ENCODE results near the gene KHDC1L. TPM values are rescaled to one million over a fixed set of nuclear protein-coding genes. Genes with fewer than 3 reads are reported as not detected.

The KHDC1L gene
- total RNA-seq, 1 donor from 2014 or later: 1.9 TPM

- H3K27ac ChIP-seq: no peak overlapping the region
- TF ChIP-seq CTCF (IDR thresholded peaks at IDR 0.05) (no peak), EZH2 (IDR thresholded peaks at IDR 0.05) (no peak), EZH2phosphoT487 (IDR thresholded peaks at IDR 0.05) (no peak)
- H3K27me3 ChIP-seq: no peaks in the 10 kb centered on the region
- H3K4me1 ChIP-seq: no peaks in the 10 kb centered on the region
- H4K20me1 ChIP-seq (ENCODE audit: low read depth): no peaks in the 10 kb centered on the region
- no peak overlapping the region for H3K9ac ChIP-seq
- Mint-ChIP-seq H3K4me3 (no peak overlapping the region), H3K36me3 (no peaks in the 10 kb centered on the region), H3K9me3 (no peaks in the 10 kb centered on the region), H3K27me3 (ENCODE audit: insufficient read depth, low read depth) (no peaks in the 10 kb centered on the region), H3K27ac (no peak overlapping the region), H3K4me1 (peaks cover 14% of the 10 kb centered on the region)
- H3K9me3 ChIP-seq (ENCODE audit: low read depth): no peaks in the 10 kb centered on the region
- no peaks in the 10 kb centered on the region for H3K79me2 ChIP-seq (ENCODE audit: low read depth)
- no peaks in the 10 kb centered on the region for H3K36me3 ChIP-seq
- H3K4me2 ChIP-seq: no peak overlapping the region
- no peak overlapping the region for H3K4me3 ChIP-seq
- DNase-seq (ENCODE audit: low spot score): no peak
- H3F3A ChIP-seq (ENCODE audit: low read depth): no peaks in the 10 kb centered on the region
- no peak overlapping the region for H2AFZ ChIP-seq (replicated peaks)
Observed at GRCh38 chr6:73180076-73180738, 45.1 kb downstream of the KHDC1L start.

GRCh38 chr6:73177221-73177944 is 47.9 kb downstream of the KHDC1L start:
- peaks cover 12% of the 10 kb centered on the region for H3K4me1 Mint-ChIP-seq
- H3K79me2 ChIP-seq (ENCODE audit: low read depth): no peaks in the 10 kb centered on the region
- H3K9me3 ChIP-seq (ENCODE audit: low read depth): no peaks in the 10 kb centered on the region
- no peaks in the 10 kb centered on the region for H4K20me1 ChIP-seq (ENCODE audit: low read depth)
- H2AFZ ChIP-seq (replicated peaks): no peak overlapping the region
- H3K4me3 ChIP-seq: no peak overlapping the region
- H3K36me3 Mint-ChIP-seq: no peaks in the 10 kb centered on the region
- H3K4me2 ChIP-seq: no peak overlapping the region
- no peak for DNase-seq (ENCODE audit: low spot score)
- H3K9ac ChIP-seq: no peak overlapping the region
- no peaks in the 10 kb centered on the region for H3F3A ChIP-seq (ENCODE audit: low read depth)
- H3K4me3 Mint-ChIP-seq: no peak overlapping the region
- H3K9me3 Mint-ChIP-seq: no peaks in the 10 kb centered on the region
- no peak overlapping the region for H3K27ac ChIP-seq
- no peak for TF ChIP-seq EZH2 (IDR thresholded peaks at IDR 0.05)
- TF ChIP-seq CTCF (IDR thresholded peaks at IDR 0.05): no peak
- TF ChIP-seq EZH2phosphoT487 (IDR thresholded peaks at IDR 0.05): no peak
- no peak overlapping the region for H3K27ac Mint-ChIP-seq
- H3K4me1 ChIP-seq: no peaks in the 10 kb centered on the region
- H3K27me3 Mint-ChIP-seq (ENCODE audit: insufficient read depth, low read depth): no peaks in the 10 kb centered on the region
- H3K36me3 ChIP-seq: no peaks in the 10 kb centered on the region
- no peaks in the 10 kb centered on the region for H3K27me3 ChIP-seq

- Histone ChIP-seq H3K36me3 (no peaks in the 10 kb centered on the region), H4K20me1 (ENCODE audit: low read depth) (no peaks in the 10 kb centered on the region), H3K9me3 (ENCODE audit: low read depth) (no peaks in the 10 kb centered on the region), H3K79me2 (ENCODE audit: low read depth) (no peaks in the 10 kb centered on the region), H3K27me3 (no peaks in the 10 kb centered on the region), H3K4me3 (no peak overlapping the region), H3F3A (ENCODE audit: low read depth) (no peaks in the 10 kb centered on the region), H3K4me1 (no peaks in the 10 kb centered on the region), H3K9ac (no peak overlapping the region), H3K4me2 (no peak overlapping the region), H2AFZ (replicated peaks) (no peak overlapping the region), H3K27ac (no peak overlapping the region)
- Mint-ChIP-seq H3K36me3 (no peaks in the 10 kb centered on the region), H3K4me3 (no peak overlapping the region), H3K4me1 (peaks cover 9% of the 10 kb centered on the region), H3K27me3 (ENCODE audit: insufficient read depth, low read depth) (no peaks in the 10 kb centered on the region), H3K9me3 (no peaks in the 10 kb centered on the region), H3K27ac (no peak overlapping the region)
- no peak for DNase-seq (ENCODE audit: low spot score)
- TF ChIP-seq EZH2phosphoT487 (IDR thresholded peaks at IDR 0.05) (no peak), CTCF (IDR thresholded peaks at IDR 0.05) (no peak), EZH2 (IDR thresholded peaks at IDR 0.05) (no peak)
Observed at GRCh38 chr6:73176057-73176456, 49.2 kb downstream of the KHDC1L start.
